Mesendoderm (in vitro differentiated cells): ENCODE measurements around the gene PRR33.

Source experiments
- DNase-seq: peaks from one replicate; pipeline ENCODE4 v3.0.0; 2013
- H2AK5ac ChIP-seq: 2 replicates; pipeline ENCODE4 v1.6.1; 2013; ENCODE audit warnings: low read length, inconsistent platforms
- H2BK120ac ChIP-seq: 2 replicates; pipeline ENCODE4 v1.6.1; 2013; ENCODE audit warnings: low read depth, mild to moderate bottlenecking, low read length, moderate library complexity, mixed read lengths
- H2BK15ac ChIP-seq: replicated peaks from 2 replicates; pipeline ENCODE4 v1.6.1; 2013; ENCODE audit warnings: low read depth, mild to moderate bottlenecking, moderate library complexity
- H2BK5ac ChIP-seq: 2 replicates; pipeline ENCODE4 v1.6.1; 2013; ENCODE audit warnings: low read length, inconsistent platforms
- H3K18ac ChIP-seq: 2 replicates; pipeline ENCODE4 v1.6.1; 2013; ENCODE audit warnings: mild to moderate bottlenecking, low read length, mixed read lengths
- H3K23ac ChIP-seq: one replicate; pipeline ENCODE4 v1.6.1; 2013; ENCODE audit warnings: low read length
- H3K27ac ChIP-seq: 2 replicates; pipeline ENCODE4 v1.5.1; 2013; ENCODE audit warnings: low read depth, mild to moderate bottlenecking, inconsistent platforms, low read length, moderate library complexity
- H3K27me3 ChIP-seq: 2 replicates; pipeline ENCODE4 v1.6.1; 2013; ENCODE audit warnings: low read length, control low read depth, mild to moderate bottlenecking, inconsistent platforms; ENCODE audit not compliant: insufficient read depth, poor library complexity
- H3K36me3 ChIP-seq: 2 replicates; pipeline ENCODE4 v1.6.1; 2013; ENCODE audit warnings: low read length, inconsistent platforms; ENCODE audit not compliant: control insufficient read depth, insufficient read depth
- H3K4ac ChIP-seq: one replicate; pipeline ENCODE4 v1.6.1; 2013; ENCODE audit warnings: low read depth, mild to moderate bottlenecking, low read length, moderate library complexity
- H3K4me1 ChIP-seq: 2 replicates; pipeline ENCODE4 v1.6.1; 2013; ENCODE audit warnings: low read depth, low read length, inconsistent platforms; ENCODE audit not compliant: control insufficient read depth
- H3K4me2 ChIP-seq: 2 replicates; pipeline ENCODE4 v1.6.1; 2013; ENCODE audit warnings: low read length
- H3K4me3 ChIP-seq: 2 replicates; pipeline ENCODE4 v1.5.1; 2013; ENCODE audit warnings: mild to moderate bottlenecking, low read length
- H3K56ac ChIP-seq: one replicate; pipeline ENCODE4 v1.6.1; 2013; ENCODE audit warnings: low read length
- H3K79me1 ChIP-seq: 2 replicates; pipeline ENCODE4 v1.6.1; 2013; ENCODE audit warnings: low read length, inconsistent platforms
- H3K79me2 ChIP-seq: 2 replicates; pipeline ENCODE4 v1.6.1; 2013; ENCODE audit warnings: mild to moderate bottlenecking, low read length; ENCODE audit not compliant: control insufficient read depth, insufficient read depth
- H3K9ac ChIP-seq: 2 replicates; pipeline ENCODE4 v1.6.1; 2013; ENCODE audit warnings: low read length, inconsistent platforms
- H4K5ac ChIP-seq: one replicate; pipeline ENCODE4 v1.6.1; 2013; ENCODE audit warnings: low read length
- H4K8ac ChIP-seq: one replicate; pipeline ENCODE4 v1.6.1; 2013; ENCODE audit warnings: low read depth, mild to moderate bottlenecking, control low read depth, low read length, moderate library complexity
- WGBS: extraction: QIAGEN DNeasy Blood & Tissue Kit; methylation state at CpG from one replicate; pipeline ENCODE4 v1.1.7; 2013; ENCODE audit warnings: low lambda C conversion rate, missing lambda C conversion rate; ENCODE audit not compliant: insufficient coverage; ENCODE audit errors: extremely low coverage; 5-methylcytosine and 5-hydroxymethylcytosine counted together

PRR33 gene

DNA sequence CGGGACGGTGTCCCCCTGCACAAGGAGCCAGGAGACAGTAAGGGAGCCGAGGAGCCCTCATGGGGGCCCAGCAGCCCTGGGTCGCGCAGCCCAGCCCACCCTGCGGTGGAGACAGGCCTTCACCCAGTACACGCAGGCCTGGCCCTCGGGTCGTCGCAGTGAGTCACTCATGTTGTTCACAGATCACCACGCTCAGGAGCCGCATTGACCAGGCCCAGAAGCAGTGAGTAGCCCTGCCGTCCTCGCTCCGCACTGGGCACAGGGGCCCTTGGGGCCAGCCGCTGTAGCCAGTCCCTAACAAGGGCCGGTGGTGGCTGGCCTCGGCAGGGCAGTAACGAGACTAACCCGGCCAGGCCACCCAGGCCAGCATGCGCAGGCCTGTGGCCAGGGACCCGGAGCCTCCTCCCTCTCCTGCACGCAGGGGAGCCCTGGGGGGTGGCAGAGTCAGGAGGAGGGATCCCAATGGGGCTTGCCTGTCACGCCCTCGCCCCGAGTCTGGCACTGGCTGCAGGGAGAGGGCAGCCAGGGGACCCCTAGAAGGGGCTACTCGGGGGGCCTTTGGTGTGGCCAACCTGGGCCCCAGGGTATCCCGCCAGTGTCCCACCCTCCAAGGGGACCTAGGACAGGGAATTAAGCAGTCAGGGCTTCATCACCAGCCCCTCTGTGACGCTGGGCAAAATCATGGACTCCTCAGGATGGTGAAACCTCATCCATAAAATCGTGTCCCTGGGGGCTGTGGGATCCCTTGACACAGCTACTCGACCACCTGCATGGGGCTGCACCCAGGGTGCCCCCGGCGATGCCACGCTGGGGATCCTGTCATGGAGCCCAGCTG lies 45.3 kb upstream of the PRR33 start:
- no peak overlapping the region for H3K4ac ChIP-seq
- H3K4me1 ChIP-seq: no peaks in the 10 kb centered on the region
- H4K8ac ChIP-seq: no peak overlapping the region
- H2AK5ac ChIP-seq: no peak overlapping the region
- H3K36me3 ChIP-seq: no peaks in the 10 kb centered on the region
- H3K9ac ChIP-seq: no peak overlapping the region
- H4K5ac ChIP-seq: no peak overlapping the region
- no peaks in the 10 kb centered on the region for H3K27me3 ChIP-seq
- no peak overlapping the region for H2BK15ac ChIP-seq
- H2BK120ac ChIP-seq: no peak overlapping the region
- no peak for DNase-seq
- H2BK5ac ChIP-seq: no peak overlapping the region
- H3K23ac ChIP-seq: no peak overlapping the region
- no peak overlapping the region for H3K4me3 ChIP-seq
- no peak overlapping the region for H3K27ac ChIP-seq
- H3K56ac ChIP-seq: no peak overlapping the region
- no peaks in the 10 kb centered on the region for H3K79me2 ChIP-seq
- no peak overlapping the region for H3K4me2 ChIP-seq
- no peak overlapping the region for H3K18ac ChIP-seq
- H3K79me1 ChIP-seq: no peaks in the 10 kb centered on the region
- no CpG with 5 or more reads among the region's 34 CpGs for WGBS

DNA sequence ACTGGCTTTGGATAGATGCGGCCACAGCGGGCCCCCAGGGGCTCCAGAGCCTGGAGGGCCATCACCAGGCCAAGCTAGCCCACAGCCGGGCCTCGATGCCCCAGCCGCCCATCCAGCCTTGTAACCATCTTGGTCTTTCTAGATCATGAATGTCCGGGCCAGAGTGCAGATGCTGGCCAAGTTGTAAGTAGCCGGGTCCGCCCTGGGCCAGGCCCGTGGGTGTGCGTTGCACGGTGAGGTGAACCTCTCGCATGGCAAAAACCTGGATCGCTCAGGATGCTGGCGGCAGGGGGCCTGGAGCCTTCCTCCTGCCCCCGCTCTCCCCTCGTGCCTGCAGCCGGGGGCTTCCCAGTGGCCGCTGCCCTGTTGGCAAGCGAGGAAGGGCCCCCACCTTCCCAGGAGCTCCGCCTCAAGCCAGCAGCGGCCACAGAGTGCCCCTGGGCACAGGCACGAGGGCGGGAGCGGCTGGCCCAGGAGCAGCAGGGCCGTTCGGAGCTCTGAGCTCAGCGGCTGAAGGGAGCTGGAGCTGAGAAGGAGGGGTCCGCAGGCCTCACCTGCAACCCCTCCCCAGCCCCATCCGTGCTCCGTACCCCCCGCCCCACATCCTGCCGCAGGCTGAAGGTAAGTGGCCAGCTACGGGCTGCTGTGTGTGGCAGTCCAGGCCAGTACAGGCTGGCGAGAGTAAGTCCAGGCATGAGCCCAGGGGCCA lies 44.5 kb upstream of the PRR33 start:
- Histone ChIP-seq H3K4ac (no peak overlapping the region), H3K27me3 (no peaks in the 10 kb centered on the region), H3K79me1 (no peaks in the 10 kb centered on the region), H3K9ac (no peak overlapping the region), H2BK5ac (no peak overlapping the region), H3K36me3 (no peaks in the 10 kb centered on the region), H2BK15ac (no peak overlapping the region), H3K27ac (no peak overlapping the region), H3K4me1 (no peaks in the 10 kb centered on the region), H3K18ac (no peak overlapping the region), H3K23ac (no peak overlapping the region), H3K79me2 (no peaks in the 10 kb centered on the region), H2BK120ac (no peak overlapping the region), H3K56ac (no peak overlapping the region), H4K8ac (no peak overlapping the region), H3K4me2 (no peak overlapping the region), H3K4me3 (no peak overlapping the region), H4K5ac (no peak overlapping the region), H2AK5ac (no peak overlapping the region)
- DNase-seq: no peak
- WGBS: no CpG with 5 or more reads among the region's 34 CpGs

DNA sequence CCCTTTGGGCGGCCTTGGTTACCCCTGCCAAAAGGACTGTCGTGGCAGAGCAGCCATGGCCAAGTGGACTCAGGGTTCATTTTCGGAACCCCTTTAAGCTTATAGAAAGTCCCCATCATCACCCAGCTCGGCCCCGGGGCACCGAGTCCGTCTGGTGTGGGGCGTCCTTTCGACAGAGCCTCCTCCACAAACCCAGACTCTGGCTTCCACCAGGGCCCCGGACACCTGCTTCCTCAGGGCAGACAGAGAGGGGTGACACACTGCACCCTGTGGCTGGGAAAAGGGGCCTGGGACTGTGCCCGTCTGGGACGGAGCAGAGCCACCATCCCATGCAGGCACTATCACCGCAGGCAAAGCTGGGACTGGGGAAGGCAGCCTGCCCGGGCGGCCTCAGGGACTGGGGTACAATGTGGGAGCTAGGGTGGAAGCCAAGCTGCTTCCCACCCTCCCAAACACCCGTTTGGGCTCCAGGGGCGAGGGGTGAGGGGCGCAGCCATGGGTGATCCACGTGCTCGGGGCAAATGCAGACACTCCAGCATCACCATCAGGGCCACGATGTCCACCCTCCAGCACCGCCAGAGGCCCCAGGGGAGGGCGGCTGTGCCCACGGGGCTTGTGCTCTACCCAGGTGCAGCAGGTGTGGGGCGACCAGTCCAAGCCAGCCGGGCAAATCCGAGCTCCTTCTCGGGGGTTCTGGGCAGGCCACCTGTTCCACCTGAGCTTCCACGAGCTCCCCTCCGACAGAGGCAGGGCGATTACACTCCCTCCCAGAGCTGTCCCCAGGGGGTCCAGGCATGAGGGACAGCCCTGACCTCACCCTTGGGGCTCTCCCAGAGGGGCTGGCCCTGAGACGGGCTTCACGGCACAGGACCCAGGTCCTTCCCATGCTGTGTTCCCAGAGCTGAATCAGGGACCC lies 43.7 kb upstream of the PRR33 start:
- Histone ChIP-seq H3K56ac (no peak overlapping the region), H3K9ac (no peak overlapping the region), H3K27me3 (no peaks in the 10 kb centered on the region), H3K79me2 (no peaks in the 10 kb centered on the region), H4K5ac (no peak overlapping the region), H3K36me3 (no peaks in the 10 kb centered on the region), H2BK120ac (no peak overlapping the region), H3K79me1 (no peaks in the 10 kb centered on the region), H3K4me2 (no peak overlapping the region), H3K4me1 (no peaks in the 10 kb centered on the region), H2AK5ac (no peak overlapping the region), H2BK5ac (no peak overlapping the region), H3K27ac (no peak overlapping the region), H3K4me3 (no peak overlapping the region), H2BK15ac (no peak overlapping the region), H3K4ac (no peak overlapping the region), H4K8ac (no peak overlapping the region), H3K23ac (no peak overlapping the region), H3K18ac (no peak overlapping the region)
- no peak for DNase-seq
- no CpG with 5 or more reads among the region's 33 CpGs for WGBS

DNA sequence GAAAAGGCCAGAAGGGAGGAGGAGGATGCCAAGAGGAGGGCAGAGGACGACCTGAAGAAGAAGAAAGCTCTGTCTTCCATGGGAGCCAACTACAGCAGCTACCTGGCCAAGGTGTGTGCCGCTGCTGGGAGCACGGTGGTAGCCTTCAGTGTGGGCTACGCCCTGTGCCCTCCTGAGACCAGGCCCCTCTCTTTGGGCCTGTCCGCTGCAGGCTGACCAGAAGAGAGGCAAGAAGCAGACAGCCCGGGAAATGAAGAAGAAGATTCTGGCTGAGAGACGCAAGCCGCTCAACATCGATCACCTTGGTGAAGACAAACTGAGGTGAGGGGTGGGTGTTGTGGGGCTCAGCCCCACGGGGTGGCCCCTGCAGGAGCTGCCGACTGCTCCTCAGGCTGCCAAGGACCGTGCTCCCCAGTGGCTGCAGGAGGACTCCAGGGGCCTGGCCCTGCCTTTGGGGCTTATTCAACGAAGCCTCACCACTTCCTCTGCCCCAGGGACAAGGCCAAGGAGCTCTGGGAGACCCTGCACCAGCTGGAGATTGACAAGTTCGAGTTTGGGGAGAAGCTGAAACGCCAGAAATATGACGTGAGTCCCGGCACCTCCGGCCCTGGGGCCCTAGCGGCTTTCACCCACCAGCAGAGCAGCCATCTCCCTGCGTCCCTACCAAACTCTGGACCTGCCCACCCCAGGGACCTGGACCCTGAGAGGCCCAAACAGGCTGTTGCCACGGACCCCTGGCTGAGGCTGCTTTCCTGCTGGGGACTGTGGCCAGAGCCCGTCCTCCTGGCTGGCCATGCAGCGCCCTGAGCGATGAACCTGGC lies 42.9 kb upstream of the PRR33 start:
- Histone ChIP-seq H3K79me2 (no peaks in the 10 kb centered on the region), H3K56ac (no peak overlapping the region), H3K9ac (no peak overlapping the region), H3K4me2 (no peak overlapping the region), H3K23ac (no peak overlapping the region), H2BK5ac (no peak overlapping the region), H3K18ac (no peak overlapping the region), H3K4me1 (no peaks in the 10 kb centered on the region), H3K79me1 (no peaks in the 10 kb centered on the region), H2BK120ac (no peak overlapping the region), H4K8ac (no peak overlapping the region), H4K5ac (no peak overlapping the region), H3K4me3 (no peak overlapping the region), H3K27ac (no peak overlapping the region), H3K36me3 (no peaks in the 10 kb centered on the region), H3K27me3 (no peaks in the 10 kb centered on the region), H2BK15ac (no peak overlapping the region), H2AK5ac (no peak overlapping the region), H3K4ac (no peak overlapping the region)
- no peak for DNase-seq
- no CpG with 5 or more reads among the region's 24 CpGs for WGBS
